ENCODE measurements around the gene C16orf54. TPM values are rescaled to one million over a fixed set of nuclear protein-coding genes. Genes with fewer than 3 reads are reported as not detected.
"Not testable (repeated sequence)": the region's sequence is repeated elsewhere in the genome, so short reads cannot be mapped to it uniquely, and the experiment has no call there.

C16orf54 gene
- total and polyA plus RNA-seq, 5 experiments from 2014 or later = 20.7 to 110 (median 32.7) TPM

GRCh38 chr16:29700253-29700987 is 45.4 kb downstream of the C16orf54 start:
- Mint-ChIP-seq H3K9me3 (no peaks in the 10 kb centered on the region), H3K4me3 (peak overlapping the region; percentile 44 to 87 (median 76)), H3K36me3 (no peaks in the 10 kb centered on the region), H3K27ac (peak overlapping the region; percentile 90 to 100 (median 96)), H3K4me1 (peaks cover 18 to 33% (median 30%) of the 10 kb centered on the region in 4 donors), H3K27me3 (peaks cover 0 to 1% (median 0%) of the 10 kb centered on the region in 5 donors)
- POLR2A ChIA-PET = interaction anchor here (0.6 to 7.0 kb wide), 25 partner anchors 9 to 365 kb away, joined by 3 to 148 read pairs (median 6); partner anchors contain the start of genes ALDOA, C16orf54, INO80E and KIF22
- ATAC-seq (peak in 1 of 2 donors; percentile 27), DNase-seq (peak; percentile 59 to 83 (median 76))

DNA sequence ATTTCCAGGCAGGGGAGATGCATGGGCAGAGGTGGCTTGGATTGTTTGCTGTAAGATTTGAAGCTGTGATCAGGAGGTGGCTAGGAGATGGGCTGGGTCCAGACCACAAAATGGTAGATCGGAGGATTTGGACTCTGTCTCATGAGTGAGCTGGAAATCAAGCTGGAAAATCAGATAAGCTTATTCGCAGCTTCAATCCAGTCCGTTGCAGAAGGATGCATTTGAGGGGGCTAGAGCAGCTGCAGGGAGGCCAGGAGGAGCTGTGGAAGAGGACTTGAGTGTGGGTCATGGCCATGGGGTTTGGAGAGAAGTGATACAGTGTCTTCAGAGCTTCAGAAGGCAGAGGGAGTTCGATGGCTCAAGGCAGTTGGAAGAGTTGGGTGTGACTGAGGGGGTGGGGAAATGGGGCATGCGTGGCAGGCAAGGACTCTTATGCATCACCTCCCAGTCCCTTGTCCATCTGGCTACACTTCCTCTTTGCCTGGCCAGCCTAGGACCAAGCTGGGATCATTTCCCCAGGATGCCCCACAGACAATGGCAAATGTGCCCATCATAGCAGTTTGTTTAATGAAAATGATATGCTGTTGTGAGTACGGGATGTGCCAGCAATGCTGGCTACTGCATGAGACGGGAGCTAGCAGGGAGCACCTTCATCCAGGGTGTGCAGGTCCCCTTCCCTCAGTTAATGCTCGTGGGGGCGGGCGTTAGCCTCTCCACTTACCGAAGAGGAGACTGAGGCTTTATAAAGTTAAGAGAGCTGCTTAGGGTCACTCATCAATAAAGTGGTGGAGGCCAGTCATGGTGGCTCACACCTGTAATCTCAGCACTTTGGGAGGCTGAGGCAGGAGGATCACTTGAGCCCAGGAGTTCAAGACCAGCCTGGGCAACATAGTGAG is 46.2 kb downstream of the C16orf54 start:
- Mint-ChIP-seq H3K4me3 (no peak overlapping the region), H3K27ac (peak overlapping the region in 5 of 10 donors; percentile 48 to 70 (median 68)), H3K27me3 (peaks cover 0 to 1% (median 0%) of the 10 kb centered on the region in 5 donors), H3K36me3 (no peaks in the 10 kb centered on the region), H3K4me1 (peaks cover 18 to 33% (median 30%) of the 10 kb centered on the region in 4 donors), H3K9me3 (no peaks in the 10 kb centered on the region)
- POLR2A ChIA-PET = interaction anchor here (0.6 to 7.0 kb wide), 22 partner anchors 11 to 366 kb away, joined by 3 to 148 read pairs (median 6); partner anchors contain the start of genes ALDOA, C16orf54, CDIPT and INO80E
- no peak for ATAC-seq
- no peak for DNase-seq

DNA sequence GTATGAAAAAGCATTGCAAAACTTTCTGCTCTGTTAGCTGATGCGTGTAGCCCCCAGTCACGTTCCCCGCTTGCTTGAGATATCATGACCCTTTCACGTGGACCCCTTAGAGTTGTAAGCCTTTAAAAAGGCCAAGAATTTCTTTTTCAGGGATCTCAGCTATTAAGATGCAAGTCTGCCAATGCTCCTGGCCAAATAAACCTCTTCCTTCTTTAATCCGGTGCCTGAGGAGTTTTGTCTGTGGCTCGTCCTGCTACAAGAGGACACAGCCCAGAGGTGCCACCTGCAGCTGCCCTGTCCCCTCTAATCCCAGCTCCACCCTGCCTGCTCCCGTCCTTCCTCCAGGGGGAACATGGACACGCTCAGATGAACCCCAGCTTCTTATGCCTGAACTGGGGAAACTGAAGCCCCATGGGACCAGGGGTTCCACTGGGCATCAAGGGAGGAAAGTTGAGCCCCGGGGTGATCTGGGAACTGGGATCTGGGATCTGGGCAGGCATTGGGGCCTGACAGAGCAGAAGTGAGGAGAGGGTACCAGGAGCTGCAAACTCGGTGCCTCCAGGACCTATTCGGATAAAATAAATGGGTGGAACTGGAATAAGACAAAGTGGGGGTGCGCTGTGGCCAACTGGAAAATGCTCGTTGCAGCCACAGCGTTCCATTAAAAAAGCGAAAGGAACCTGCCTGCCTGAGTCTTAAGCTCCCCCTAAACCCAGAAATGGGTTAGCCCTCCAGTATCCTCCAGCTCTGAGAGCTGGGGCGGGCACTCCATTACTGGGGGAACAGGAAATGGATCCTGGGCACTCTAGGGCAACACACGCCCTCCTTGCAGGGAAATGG is 47.1 kb downstream of the C16orf54 start:
- no peak for ATAC-seq

GRCh38 chr16:29698042-29698441 is 47.7 kb downstream of the C16orf54 start:
- Mint-ChIP-seq H3K4me1 (peaks cover 16 to 28% (median 26%) of the 10 kb centered on the region in 4 donors), H3K36me3 (no peaks in the 10 kb centered on the region), H3K27me3 (peaks cover 0 to 1% (median 0%) of the 10 kb centered on the region in 5 donors), H3K4me3 (no peak overlapping the region), H3K27ac (peak overlapping the region in 3 of 10 donors; percentile 40 to 78 (median 42)), H3K9me3 (no peaks in the 10 kb centered on the region)
- ATAC-seq (no peak), DNase-seq (no peak)
- POLR2A ChIA-PET = interaction anchor here (1.1 to 7.0 kb wide), 3 partner anchors 15 to 109 kb away, joined by 3 to 148 read pairs (median 3); partner anchors contain the start of genes MAZ and PRRT2

More for the DNA sequence above, 47.1 kb downstream of the C16orf54 start:
- POLR2A ChIA-PET = interaction anchor here (0.5 to 7.0 kb wide), 11 partner anchors 14 to 307 kb away, joined by 3 to 148 read pairs (median 4); partner anchors contain the start of genes CDIPT, KIF22, MAZ and PAGR1
- peaks cover 0 to 1% (median 0%) of the 10 kb centered on the region in 5 donors for H3K27me3 Mint-ChIP-seq
- no peak overlapping the region for H3K4me3 Mint-ChIP-seq
- peak overlapping the region in 8 of 10 donors; percentile 26 to 70 (median 52) for H3K27ac Mint-ChIP-seq
- no peaks in the 10 kb centered on the region for H3K9me3 Mint-ChIP-seq
- DNase-seq = no peak
- H3K36me3 Mint-ChIP-seq = no peaks in the 10 kb centered on the region
- H3K4me1 Mint-ChIP-seq = peaks cover 18 to 33% (median 30%) of the 10 kb centered on the region in 4 donors

- Mint-ChIP-seq H3K27me3 (peaks cover 0 to 1% (median 0%) of the 10 kb centered on the region in 5 donors), H3K36me3 (no peaks in the 10 kb centered on the region), H3K27ac (peak overlapping the region in 1 of 10 donors; percentile 14), H3K9me3 (no peaks in the 10 kb centered on the region), H3K4me1 (peaks cover 12 to 22% (median 20%) of the 10 kb centered on the region in 4 donors), H3K4me3 (no peak overlapping the region)
- DNase-seq = no peak
- POLR2A ChIA-PET = interaction anchor here (0.7 kb wide), 1 partner anchor 136 kb away, joined by 8 read pairs; no protein-coding TSS in a partner anchor
- ATAC-seq = no peak
These were observed 48.4 kb downstream of the C16orf54 start for GRCh38 chr16:29697391-29697790.

DNA sequence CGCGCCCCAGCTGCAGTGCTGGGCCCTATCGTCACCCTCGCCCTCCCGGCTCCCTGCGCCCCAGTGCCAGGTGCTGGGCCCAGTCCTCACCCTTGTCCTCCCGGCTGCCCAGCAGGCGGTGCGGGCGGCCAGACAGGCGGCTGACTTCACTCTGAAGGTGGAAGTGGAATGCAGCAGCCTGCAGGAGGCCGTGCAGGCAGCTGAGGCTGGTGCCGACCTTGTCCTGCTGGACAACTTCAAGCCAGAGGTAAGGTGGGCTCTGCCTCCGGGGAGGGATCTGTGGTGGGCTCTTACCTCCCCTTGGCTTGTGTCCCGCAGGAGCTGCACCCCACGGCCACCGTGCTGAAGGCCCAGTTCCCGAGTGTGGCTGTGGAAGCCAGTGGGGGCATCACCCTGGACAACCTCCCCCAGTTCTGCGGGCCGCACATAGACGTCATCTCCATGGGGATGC is 48.9 kb downstream of the C16orf54 start:
- Mint-ChIP-seq H3K27me3 (peaks cover 0 to 1% (median 0%) of the 10 kb centered on the region in 5 donors), H3K27ac (no peak overlapping the region), H3K9me3 (no peaks in the 10 kb centered on the region), H3K4me3 (no peak overlapping the region), H3K36me3 (no peaks in the 10 kb centered on the region), H3K4me1 (peaks cover 8 to 17% (median 16%) of the 10 kb centered on the region in 4 donors)
- DNase-seq (no peak), ATAC-seq (no peak)
- POLR2A ChIA-PET = interaction anchor here (0.7 kb wide), 1 partner anchor 136 kb away, joined by 8 read pairs; no protein-coding TSS in a partner anchor

DNA sequence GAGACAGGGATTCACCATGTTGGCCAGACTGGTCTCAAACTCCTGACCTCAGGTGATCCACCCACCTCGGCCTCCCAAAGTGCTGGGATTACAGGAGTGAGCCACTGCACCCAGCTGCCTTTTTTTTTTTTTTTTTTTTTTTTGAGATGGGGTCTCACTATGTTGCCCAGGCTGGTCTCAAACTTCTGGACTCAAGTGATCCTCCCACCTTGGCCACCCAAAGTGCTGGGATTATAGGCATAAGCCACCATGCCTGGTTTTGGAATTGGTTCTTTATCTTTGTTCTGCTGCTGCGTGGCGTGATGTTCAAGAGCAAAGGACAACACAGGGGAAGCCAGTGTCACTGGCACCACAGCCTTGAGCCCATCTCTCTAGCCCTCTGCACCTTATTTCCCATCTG is 50.1 kb downstream of the C16orf54 start:
- H3K9me3 Mint-ChIP-seq, ATAC-seq, H3K27ac Mint-ChIP-seq, H3K36me3 Mint-ChIP-seq, H3K27me3 Mint-ChIP-seq, H3K4me3 Mint-ChIP-seq, DNase-seq: not testable (repeated sequence)
- peaks cover 5 to 11% (median 9%) of the 10 kb centered on the region in 4 donors for H3K4me1 Mint-ChIP-seq
- POLR2A ChIA-PET = interaction anchor here (0.6 to 1.1 kb wide), 4 partner anchors 109 to 524 kb away, joined by 3 to 11 read pairs (median 5); no protein-coding TSS in a partner anchor

DNA sequence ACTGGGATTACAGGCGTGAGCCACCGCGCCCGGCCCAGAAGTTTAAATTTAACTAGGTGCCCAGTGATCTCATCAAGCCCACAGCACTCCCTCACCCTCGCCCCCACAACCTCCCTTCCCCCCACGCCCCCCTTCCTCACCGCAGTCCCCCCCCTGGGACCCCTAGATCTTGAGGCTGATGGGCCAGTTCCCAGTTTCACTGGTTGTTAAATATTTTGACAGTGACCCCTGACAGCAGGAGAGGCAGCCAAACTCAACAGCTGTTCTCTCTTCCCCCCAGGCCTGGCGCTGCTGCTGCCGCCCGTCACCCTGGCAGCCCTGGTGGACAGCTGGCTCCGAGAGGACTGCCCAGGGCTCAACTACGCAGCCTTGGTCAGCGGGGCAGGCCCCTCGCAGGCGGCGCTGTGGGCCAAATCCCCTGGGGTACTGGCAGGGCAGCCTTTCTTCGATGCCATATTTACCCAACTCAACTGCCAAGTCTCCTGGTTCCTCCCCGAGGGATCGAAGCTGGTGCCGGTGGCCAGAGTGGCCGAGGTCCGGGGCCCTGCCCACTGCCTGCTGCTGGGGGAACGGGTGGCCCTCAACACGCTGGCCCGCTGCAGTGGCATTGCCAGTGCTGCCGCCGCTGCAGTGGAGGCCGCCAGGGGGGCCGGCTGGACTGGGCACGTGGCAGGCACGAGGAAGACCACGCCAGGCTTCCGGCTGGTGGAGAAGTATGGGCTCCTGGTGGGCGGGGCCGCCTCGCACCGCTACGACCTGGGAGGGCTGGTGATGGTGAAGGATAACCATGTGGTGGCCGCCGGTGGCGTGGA is 51.2 kb downstream of the C16orf54 start:
- ATAC-seq = no peak
- H3K27ac Mint-ChIP-seq = no peak overlapping the region
- no peak overlapping the region for H3K4me3 Mint-ChIP-seq
- H3K36me3 Mint-ChIP-seq = no peaks in the 10 kb centered on the region
- POLR2A ChIA-PET = interaction anchor here (1.1 kb wide), 1 partner anchor 110 kb away, joined by 11 read pairs; no protein-coding TSS in a partner anchor
- H3K4me1 Mint-ChIP-seq = peaks cover 2 to 8% (median 6%) of the 10 kb centered on the region in 4 donors
- H3K9me3 Mint-ChIP-seq = no peaks in the 10 kb centered on the region
- H3K27me3 Mint-ChIP-seq = peaks cover 0 to 1% (median 0%) of the 10 kb centered on the region in 5 donors
- DNase-seq = no peak

GRCh38 chr16:29692606-29693005 is 53.2 kb downstream of the C16orf54 start:
- H3K4me1 Mint-ChIP-seq, H3K36me3 Mint-ChIP-seq, DNase-seq, POLR2A ChIA-PET, ATAC-seq, H3K4me3 Mint-ChIP-seq, H3K27ac Mint-ChIP-seq, H3K9me3 Mint-ChIP-seq, H3K27me3 Mint-ChIP-seq: not testable (repeated sequence)

Data from naive thymus-derived CD8-positive, alpha-beta T cell (primary cell).